NCI-H345 (cell line): Measurements from ENCODE around the gene CEPT1.
A peak's percentile ranks its signal among the peaks of the same experiment; 100 is the strongest.

Experiments
- DNase-seq: peaks from one replicate; lab custom pipeline; 2025; lab: John Stamatoyannopoulos, UW

Gene CEPT1

DNA sequence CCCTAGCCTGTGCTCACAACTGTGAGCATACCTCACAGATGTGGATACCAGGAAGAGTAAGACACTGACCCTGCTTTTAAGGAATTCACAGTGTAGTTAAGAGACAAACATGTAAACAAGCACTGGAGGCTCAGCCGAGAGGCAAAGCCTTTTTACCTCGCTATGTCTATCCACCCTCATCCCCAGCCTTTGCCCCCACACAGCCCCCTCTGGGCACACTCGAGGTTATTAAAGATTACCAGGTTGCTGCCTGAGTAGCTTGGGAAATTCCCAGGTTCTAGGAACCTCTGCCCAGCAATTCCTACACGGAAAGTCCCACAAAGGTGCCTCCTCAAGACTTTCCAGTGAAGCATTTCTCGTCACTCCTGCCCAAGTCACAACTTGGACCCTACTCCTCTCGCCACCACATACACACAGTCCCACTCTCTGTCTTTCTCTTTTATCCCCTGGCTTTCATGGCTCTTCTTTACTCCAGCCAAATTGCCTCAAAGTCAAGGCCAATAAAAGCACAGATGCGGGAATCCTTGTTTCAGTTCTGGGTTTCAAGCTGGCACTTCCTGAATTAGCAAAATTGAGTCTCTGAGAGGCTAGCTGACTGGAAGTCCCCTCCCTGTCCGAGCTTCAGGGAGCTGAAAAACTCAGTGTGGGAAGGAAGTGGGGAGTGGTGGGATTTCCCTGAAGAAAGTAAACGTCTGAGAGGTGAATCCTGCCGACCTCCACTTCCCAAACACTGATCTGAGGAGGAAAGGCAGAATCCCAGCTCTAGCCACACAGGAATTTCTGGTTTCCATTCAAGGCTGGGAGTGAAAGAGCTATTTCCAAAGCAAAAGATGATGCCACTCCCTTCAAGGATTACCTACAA lies 52.9 kb downstream of the CEPT1 start:
- DNase-seq = no peak

DNA sequence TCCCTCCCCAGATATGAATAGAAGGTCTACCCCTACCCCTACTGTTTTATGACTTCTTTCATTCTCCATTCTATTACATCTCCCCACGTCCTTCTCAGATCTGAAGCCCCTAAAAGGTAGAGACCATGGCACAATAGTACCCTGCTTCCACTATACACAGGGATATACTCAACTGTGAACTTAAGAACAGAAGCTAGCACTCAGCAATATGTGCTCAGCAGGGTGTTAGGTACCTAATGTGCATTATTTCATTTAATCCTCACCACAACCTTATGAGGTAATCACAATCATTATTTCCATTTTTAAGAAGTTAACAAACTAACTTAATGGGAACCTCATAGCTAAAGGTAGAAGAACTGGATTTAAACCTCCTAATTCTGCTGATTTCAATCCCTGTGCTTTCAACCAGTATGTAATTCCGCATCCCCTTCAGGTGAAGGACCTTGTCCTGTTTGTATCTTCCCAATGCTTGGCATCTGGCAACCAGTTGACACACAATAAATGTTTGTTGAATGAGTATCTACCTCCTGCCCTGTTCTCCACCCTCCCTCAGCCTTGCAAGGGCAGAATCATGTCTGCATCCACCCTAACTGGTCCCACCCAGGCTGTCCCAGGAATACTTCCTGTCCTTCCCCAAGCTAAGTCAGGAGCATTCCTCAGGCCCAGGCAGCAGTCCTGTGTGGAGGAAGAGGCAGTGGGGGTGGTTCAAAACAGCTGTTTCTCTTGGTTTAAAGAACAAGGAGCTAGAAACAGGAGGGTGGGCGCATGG lies 53.9 kb downstream of the CEPT1 start:
- no peak for DNase-seq

DNA sequence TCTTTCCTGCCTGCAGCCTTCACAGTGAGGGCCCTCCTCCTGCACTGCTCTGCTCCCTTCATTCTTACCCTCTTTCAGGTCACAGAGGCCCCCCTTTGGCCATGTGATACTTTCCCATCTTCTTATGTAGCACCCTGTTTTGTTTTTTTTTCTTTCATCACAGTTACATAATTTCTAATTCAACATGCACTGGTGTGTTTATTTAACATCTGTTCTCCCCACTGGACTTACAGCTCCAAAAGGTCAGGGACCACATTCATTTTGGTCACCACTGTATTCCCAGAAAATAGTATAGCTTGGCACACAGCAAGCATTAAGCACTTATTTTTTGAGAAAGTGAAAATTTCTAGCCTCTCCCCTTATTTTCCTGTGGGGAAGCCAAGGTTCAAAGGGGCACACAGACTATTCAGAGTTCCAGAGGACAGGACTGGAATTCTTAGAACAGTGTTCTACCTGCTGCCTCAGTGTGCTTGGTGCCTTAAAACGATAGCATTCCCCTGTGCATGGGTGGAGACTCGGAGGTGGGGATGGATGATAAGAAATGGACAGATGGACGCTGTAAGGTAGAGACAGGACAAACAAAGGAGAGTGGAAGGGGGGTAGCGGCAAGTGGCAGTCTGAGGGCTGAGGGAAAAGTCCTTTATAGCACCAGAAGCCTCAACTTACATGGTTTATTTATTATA lies 55.1 kb downstream of the CEPT1 start:
- no peak for DNase-seq

DNA sequence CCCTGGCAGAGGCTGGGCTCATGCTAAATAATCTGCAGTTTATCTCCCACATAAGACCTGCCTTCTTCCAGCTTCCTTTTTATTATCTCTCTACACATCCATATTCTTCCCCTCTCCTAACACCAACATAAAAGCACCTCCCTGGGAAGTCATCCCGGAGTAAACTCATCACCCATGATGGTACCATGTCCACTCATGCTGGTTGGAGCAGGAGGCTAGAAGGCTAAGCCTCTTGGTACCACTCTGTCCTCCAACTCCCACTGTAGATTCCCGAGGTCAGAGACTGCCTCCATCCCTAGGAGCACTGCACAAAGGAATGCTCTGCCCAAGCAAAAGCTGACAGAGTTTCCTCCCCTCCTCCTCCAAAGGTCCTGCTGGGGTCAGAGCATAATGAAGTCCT lies 56.2 kb downstream of the CEPT1 start:
- no peak for DNase-seq

DNA sequence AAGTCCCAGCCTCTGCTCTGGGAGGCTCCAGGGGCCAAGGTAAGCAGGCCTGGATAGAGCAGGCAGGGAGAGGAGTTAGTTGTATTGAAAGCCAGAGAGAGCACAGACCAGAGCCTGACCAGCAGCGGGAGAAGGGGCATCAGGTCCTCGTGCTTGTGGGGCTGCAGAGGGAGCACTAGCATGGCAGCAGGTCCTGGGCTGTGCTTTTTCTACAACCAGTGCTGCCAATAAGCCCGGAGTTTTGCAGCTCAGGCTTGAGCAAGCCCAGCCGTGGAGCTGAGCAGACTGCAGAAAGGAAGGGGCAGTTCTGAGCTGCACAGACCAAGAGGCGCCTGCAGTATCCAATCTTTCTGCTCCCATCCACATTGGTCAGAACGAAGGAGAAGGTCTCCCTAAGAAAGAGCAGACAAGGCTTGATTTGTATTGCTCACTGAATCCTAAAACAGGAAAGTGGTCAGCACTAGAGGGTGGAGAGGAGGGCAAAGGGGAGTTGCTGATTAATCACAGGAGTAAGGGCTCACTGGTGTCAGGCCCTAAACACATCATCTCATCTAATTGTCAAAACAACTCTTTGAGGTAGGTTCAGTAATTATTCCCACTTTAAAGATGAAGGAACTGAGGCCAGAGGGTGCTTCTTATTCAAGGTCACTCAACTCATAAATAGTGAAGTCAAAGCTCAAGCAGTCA lies 57.7 kb downstream of the CEPT1 start:
- DNase-seq = no peak

DNA sequence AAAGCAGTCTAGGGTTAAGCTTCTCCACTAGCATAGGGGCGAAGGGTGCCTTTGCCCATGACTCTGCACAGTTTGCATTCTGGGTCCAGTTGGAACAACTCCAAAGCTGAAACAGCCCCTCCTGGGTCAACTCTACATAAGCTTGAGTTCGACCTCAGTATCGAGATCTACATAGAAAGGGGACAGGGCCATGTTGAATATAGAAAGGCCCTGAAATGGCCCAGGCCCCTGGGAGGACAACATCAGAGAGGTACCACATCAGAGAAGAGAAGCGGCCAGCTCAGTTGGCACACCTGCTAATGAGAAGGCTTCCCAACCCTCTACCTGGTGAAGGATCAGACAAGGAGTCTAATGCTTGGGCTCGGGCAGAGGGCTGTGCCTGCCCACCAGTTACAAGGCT lies 58.8 kb downstream of the CEPT1 start:
- DNase-seq = no peak

DNA sequence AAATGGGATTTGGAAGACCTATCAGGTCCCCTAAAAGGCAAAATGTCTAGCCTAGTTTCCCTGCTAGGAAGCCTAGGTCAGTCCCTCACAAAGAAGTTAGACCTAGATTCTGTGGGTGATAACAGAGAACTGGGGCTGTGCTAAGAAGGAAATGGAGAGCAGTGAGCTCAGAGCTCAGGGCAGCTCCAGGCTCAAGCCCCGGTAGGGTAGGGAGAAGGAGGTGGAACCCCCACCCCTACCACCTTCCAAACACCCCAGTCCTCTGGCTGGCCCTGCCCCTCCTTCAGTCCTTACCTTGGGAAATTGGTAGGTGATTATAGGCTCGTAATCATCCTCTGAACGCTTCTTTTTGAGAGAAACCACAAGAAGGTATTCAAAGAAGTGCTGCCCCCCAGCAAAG lies 59.3 kb downstream of the CEPT1 start:
- no peak for DNase-seq

DNA sequence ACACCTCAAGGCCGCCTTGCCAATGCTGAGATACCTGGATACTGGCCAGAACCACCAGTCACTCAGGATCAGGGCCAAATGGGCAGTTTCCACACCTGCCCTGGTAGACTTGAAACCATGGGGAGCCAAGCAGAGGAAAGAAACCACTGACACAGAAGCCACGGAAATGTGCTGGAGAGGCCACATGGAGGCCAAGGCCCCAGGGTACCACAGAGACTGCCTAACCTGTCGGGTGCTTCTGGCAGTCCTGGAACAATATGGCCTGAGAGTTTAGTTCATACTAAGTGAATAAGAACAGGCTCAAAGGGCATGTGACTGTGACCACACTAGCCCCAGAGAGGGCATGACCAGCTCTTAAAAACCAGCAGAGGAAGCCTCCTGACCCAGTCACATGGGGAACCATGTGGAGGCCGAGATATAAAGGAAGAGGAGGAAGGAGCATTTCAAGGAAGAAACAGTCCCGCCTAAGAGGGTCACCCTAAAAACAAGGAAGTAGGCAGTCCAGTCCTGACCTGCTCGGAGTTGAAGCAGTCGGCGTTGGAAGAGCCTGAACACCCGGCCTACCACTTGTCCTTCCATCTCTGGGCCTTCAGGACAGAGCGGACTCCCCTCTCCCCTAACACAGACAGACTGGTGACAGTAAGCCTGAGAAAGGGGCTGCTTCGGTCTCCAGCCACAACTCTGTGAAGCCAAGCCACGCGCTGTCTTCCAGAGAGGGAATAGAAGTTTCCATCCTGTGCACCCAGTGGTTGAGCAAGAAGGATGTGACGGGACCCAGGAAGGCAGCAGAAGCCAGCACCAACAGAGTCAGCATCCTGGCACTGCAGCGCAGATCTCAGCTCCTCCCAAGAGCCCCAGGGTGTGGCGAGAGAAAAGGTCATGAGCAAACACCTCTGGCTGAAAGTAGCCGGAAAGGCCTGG lies 60.1 kb downstream of the CEPT1 start, which contains the start of gene DENND2D:
TSS of gene DENND2D (minus strand) at position 766 of the 921 bp plus-strand sequence. CDS start at position 579, 187 bp downstream.
- no peak for DNase-seq

DNA sequence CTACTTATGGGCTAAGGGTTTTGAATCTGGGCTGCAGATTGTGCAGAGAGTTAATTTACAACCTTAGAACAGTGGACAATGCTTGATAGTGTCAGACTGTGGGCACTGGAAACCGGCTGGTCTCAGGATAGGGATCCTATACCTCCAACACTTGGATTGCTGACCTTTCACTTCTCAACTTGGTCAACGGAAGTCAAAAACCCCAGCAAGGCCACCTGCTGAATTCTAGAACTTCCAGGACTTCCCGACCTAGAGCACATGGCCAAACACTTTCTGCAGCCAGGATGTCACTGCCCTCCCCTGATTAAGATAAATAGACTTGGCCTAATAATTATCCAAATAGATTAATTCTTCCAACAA lies 60.8 kb downstream of the CEPT1 start:
- no peak for DNase-seq

DNA sequence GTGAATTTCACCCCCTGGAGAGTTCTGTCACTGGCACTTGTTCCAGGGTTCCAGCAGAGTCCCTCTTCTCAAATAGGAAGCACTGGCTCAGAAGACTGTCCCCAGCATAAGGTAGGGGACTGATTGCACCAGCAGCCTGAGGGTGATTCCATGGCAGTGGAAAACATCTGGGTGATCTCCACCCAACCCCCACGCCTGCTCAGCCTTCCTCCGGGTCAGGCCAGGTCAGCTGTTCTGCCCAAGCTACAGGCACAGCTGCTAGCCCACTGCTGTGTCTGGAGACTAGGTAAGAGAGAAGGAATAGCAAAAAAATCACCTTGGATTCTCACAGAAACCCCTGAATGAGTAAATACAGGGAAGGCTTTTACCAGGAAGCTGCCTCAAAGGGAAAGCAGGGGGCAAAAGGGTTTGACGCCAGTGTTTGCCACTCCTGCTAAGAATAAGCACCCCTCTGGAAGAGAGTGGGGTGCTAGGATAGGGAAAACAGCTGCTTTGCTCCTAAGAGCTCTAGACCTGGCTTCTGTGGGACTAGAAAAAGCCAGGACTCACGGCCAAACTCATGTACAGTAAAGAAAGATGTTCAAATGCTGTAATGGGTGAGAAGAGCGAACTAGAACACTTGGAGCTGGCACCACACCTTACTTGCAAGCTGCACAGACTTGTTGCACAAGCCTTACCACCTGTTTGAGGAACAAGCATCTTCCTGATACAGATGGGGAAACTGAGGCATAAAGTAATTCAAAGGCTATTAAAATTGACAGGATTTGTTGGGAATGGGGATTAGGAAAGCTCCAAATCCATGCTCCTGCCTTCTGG lies 61.5 kb downstream of the CEPT1 start:
- no peak for DNase-seq

DNA sequence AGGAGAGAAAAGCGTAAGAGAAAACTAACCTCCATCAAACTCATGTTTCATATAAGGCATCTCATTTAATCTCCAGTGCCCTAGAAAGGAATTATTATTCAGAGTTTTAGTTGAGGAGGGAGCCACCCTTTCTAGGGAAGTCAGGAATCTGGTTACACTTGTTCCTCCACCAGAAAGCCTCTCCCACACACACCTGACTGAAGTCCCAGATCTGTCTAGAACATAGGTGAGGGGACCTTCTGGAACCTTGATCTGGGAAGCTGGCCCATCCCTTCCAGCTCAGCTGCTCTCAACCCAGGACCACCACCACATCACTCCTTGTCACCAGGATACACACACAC lies 62.3 kb downstream of the CEPT1 start:
- no peak for DNase-seq

DNA sequence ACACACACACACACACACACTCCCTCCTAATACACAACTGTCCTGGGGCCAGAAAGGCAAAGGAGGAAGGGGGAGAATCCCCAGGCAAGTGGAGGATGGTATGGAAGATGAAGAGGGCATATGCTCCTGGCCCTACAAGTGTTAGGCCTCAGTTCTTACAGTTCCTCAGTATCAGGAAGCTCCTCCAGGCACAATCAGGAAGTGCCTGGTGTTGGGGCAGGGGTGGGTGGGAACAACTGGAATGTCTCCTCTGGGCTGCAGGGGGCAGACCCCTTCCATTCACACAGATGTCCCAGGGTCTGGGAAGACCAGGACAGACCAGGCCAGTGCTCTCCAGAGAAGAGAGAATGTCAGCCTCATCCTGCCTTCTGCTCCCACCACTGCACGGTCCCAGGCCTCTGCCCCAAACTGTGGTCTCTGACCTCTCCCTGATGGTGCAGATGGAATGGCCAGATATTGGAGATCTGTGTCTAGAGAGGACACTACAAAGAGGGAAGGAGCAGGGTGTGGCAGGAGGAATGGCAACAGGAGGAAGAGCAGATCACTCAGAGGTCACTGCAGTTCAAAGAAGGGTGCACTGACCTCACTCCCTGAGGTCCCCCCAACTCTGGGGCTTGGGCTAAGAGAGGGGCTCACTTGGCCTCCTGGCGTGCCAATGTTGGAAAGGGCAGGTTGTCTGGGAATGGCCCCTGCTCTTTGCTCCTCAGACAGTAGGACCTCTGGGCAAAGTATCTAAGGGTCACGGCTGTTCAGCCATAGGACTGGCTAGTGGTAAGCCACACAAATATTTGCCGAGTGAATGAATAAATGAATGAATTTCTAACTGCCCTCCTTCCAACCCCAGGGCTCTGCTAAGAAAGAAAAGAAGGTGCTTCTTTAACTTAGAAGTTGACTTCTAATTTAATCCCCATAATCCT lies 62.9 kb downstream of the CEPT1 start:
- no peak for DNase-seq

DNA sequence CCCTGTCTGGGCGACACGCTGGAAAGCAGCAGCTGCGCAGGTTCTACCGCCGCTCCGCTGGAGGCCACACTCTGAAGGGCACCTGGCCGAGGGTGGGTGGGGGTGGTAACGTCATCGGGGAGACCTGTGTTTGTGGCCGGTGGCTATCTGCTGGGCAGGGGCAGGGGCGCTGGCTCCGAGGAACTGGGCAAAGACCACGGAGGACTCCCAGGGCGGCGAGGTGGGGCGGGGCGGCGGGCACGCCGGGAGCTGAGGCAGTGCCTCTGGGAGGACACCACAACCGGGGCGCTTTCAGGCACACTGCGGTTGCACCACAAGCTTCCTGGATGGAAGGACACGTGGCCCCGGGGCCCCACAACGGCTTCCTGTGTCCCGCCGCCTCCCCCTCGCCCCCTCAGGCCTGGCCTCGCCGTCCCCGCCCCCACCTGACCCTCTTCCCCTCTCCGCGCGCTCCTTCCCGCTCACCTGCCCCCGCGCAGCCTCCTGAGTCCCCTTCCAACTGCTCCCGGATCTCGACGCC lies 63.7 kb downstream of the CEPT1 start:
- peak; percentile 42 for DNase-seq

DNA sequence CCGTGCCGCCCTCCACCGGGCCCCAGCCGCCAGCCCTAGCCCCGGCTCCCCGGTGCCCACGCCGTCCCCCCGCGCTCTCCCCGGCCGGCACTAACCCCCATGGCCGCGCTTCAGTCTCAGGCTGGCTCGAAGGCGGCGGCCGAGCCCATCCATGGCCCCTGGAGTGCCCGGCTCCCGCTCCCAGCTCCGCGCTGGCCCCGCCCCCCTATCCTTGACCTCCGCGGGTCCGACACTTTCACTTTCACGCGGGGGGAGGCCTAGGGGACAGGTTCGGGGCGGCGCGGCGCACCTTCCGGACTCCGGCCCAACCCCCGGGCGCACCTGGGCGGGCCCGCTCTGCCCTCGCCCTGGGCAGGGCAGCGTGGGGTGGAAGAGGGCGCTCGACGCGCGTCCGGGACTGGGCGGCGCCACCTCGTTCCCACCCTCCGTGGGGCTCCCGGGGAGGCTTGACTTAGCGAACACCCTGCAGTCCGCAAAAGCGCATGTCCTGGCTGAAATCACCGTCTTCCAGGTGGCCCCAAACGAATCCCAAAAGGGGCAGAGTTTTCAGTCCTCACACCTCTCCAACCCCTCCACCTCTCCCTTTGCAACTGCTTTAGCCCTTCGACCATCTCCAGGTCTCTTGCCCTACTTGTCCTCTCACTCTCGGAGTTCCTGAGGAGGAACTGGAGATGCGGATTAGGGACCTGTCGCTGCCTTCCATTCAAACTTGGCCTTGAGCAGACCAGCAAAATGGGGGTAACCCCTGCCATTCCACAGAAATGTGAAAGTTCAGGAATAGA lies 64.4 kb downstream of the CEPT1 start:
- DNase-seq = peak; percentile 31

DNA sequence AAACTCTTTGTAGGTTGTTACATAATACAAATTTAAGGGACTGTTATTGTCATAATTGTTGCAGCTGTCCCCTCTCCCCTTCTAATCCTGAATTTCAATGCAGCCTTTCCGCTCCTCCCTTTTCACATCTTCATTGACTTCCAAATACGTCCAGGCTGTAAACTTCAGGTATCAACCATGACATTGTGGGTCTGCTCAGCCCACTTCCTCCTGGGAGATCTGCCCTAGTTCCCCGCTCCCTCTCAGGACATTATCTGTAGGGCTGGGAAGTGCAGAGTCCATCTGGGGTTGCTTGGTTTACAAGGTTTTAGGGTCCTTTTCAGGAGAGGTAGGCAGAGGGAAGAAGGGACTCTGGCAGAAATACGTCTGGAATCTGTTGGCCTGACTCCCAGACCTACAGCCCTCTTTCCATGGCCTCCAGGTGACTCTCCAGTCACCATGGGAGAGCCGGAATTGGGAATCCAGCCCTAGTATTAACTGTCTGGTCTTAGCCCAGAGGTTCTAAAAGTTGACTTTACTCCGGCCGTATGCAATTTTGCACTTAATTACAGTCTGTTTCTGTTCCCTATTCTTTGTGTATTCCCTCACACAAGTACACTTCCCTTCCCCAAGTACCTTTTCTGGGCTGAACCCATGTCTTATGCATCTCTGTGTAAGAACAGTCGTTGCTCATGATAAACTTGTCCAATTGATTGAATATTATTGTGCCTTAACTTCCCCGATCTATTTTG lies 65.1 kb downstream of the CEPT1 start:
- DNase-seq = no peak

DNA sequence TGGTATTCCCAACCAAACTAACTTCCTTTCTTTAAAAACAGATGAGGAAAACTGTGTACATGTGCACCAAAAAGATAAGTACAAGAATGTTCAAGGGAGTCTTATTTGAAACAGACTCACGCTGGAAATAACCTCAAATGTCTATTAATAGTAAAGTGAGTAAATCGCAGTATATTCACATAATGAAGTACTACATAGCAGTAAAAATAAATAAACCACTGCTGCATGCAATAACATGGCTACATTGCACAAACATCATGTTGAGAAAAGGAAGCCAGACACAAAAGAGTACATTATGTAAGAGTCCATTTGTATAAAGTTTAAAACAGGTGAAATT lies 65.7 kb downstream of the CEPT1 start:
- no peak for DNase-seq

DNA sequence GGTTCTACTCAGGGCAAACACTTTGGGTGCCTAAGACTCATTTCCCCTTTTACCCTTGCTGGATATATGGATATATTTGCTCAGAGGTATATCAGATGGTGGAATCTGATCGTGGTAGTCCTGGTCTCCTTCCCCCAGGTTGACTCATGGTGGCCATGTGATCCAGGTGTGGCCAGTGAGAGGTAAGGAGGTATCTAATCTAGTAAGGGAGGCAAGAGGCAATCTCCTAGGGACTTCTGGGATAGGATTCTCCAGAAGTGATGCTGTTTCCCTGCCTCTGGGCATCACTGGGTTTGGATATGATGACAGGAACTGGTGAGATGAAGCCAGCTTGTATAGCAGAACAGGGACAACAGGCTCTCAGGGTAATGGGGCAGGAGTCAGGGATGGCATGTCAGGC lies 68.9 kb downstream of the CEPT1 start:
- no peak for DNase-seq

DNA sequence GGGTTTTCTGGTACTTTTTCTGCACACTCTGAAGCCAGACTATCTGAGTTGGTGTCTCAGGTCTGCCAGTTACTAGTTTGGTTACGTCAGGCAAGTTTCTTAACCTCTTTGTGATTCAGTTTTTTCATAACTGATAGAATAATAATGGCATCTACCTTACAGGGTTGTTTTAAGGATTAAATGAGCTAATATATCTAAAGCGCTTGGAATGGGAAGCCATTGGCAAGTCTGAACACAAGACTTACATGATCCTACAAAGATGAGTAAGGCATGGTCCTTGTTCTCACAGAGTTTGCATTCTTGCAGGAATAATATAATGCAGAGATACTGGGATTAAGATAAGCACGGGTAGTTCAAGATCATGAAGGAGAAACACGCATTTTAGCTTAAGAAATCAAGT lies 69.6 kb downstream of the CEPT1 start:
- no peak for DNase-seq
